COLO829 (cell line): ENCODE results near the gene OSTF1.

Experiments used
- DNase-seq: peaks from one replicate; pipeline ENCODE4 v3.0.0; 2012; ENCODE audit warnings: low spot score

OSTF1 gene

DNA sequence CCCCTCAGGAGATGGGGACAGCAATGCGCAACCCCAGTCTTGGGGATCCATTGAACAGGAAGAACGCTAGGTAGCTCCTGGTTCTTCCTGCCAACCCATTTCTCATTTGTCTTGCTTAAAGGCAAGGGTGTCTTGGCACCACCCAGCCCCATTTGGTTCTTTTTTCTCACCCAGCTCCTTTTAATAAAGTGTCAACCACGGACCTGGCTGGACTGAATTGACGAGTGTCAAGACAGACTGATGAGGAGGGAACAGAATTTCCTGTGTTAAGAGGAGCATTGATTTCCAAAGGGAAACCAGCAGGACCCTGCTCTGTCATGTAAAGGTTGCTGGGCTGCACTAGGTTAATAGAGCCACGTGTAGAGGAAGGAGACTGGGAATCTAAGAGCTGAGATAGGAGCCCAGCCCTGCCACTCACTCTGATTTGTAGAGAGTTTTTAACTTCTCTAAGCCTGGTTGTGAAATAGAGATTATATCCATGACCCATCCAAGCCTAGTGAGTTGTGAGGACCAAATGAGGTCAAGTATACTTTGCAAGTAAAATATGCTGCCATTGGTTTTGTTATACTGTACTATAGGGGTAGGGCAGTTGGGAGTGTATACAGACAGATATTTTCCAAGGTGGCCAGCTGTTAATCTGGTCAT lies 33.7 kb downstream of the OSTF1 start:
- DNase-seq, result no peak

DNA sequence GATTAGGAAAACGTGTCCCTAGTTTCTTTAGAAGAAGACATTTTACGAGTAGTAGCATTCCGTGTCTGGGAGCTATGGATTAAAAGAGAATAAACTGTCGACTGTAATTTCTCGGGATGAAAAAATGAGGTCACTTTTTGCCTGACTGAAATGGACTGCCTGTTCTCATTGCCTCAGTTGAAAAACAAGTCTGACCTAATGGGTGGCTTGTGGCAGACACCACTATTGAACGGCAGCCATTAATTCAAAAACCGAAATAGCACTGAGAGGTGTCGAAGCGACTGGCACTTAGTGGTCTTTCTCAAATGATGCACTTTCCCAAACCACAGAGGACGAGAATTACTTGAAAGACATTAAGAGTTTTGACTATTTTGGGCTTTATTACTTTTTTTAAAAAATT lies 35.4 kb downstream of the OSTF1 start:
- no peak for DNase-seq

DNA sequence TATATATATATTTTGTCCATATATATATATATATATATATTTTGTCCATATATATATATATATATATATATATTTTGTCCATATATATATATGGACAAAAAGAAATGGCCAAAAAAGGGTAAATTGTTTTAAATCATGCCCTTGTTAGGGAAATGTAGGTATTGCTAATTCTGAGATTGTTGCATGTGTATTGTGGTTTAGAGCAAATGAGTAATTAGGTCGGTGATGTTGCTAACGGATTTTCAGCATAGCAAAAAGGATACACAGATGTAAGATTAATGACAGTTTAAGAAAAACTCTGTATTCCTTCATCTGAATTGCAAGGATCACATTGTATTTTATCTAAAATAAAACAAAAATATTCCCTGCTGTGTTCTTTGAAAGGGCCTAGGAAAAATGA lies 40.2 kb downstream of the OSTF1 start:
- no peak for DNase-seq

DNA sequence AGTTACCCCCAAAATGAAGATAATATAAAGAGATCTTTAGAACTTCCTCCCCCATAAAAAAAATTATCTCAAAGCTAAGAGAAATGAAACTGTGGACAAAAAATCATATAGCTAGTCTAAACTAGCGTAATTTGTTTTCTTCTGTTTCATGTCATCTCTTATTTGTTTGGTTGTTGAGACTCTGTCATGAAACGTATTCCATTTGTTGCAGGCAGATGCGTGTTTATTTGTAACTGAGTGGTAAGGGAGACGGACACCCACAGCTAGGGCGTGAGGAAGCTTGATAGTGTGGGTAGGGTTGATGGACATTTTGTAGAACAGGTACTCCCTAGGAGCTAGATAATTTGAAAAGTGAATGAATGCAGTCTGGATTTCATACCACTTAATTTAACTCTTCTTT lies 41.9 kb downstream of the OSTF1 start:
- no peak for DNase-seq

DNA sequence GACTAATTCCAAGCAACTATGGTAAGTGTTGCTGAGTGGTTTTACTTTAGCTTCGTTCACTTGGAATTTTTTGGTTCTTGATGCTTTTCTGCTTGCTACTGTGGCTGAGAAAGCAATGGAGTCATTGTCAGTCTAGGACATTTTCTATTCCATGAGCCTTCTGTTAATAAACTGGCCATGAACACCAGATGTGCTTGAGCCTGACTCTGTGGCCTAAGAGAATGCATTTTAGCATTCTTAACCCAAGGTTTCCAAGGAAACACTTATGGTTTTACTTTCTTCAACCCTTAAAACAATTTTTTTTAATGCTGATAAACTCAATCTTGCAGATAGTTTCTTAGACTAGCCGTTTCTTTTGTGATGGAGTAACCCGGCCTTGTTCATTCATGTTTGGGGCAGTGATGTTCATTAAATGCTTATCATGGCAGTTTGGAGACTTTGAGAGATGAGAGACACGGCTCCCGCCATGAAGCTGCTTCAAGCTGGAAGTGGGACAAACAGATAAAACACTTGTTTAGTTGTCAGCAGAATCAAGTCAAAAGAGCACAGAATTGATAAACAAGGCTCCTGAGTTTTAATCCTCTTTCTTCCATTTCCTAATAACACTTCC lies 42.4 kb downstream of the OSTF1 start:
- DNase-seq, result no peak

DNA sequence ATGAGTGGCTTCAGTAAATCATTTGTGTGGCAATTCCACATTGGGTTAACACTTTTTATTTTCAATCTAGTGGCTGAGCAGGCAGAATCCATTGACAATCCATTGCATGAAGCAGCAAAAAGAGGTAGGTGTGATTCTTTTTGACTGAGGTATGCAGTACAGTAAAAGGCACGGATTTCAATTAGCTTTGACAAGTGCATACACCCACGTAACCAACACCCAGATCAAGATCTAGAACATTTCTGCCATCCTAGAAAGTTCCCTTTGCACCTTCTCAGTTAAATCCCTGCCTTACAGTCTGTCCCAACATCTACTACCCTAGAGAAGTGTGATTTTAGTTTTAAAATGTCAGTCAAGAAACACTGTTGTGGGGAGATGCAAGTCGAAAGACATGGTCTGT lies 43.4 kb downstream of the OSTF1 start:
- no peak for DNase-seq

DNA sequence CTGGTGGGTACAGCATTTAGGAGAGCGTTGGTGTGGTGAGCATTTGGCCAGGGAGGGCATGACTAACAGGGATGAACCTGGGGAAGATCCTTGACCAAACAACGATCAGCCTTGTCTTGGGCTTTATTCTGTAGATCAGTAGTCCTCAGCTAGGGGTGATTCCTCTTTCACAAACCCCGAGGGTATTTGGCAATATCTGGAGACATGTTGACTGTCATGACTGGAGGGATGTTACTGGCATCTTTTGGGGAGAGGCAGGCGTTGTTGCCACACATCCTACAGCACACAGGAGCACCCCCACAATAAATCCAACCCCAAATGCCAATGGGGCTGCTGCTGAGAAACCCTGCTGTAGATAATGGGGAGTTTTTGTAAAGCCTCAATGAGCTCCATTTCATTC lies 43.9 kb downstream of the OSTF1 start:
- no peak for DNase-seq

DNA sequence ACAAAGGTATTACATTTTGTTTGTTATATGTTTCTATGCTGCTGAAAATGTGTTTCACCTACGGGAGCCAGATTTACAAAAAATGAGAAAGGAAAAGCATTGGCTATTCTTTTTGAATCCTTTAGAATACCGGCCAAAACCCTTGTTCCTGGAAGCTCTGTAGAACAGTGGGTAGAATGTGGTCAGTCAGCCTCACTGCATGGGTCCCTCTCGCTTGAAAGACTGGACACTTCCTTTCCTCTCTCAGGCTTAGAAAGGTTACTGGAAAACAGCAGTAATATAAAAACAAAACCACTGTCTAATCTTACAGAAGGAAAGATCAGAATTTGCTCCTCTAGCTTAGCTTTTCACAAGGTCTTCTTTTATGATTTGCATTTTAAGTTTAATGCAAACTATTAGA lies 45.1 kb downstream of the OSTF1 start:
- no peak for DNase-seq

DNA sequence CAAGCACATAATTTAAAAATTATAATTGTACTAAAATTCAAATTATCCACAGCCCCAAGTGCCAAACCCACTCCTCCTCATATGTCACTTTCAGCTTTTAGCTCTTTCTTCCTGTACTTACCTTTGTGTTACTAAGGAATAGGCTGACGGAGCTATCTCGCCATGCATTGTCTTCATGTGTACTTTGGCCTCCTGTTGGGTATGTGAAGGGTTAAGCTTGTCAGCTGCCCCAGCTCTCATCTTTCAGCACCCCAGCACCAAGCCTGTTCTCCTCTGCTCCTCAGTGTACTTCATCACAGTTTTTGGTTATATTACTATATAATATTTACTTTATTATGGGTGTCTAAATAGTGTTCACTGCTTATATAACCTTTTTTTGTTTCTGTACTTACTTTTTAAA lies 46.2 kb downstream of the OSTF1 start:
- DNase-seq, result no peak

DNA sequence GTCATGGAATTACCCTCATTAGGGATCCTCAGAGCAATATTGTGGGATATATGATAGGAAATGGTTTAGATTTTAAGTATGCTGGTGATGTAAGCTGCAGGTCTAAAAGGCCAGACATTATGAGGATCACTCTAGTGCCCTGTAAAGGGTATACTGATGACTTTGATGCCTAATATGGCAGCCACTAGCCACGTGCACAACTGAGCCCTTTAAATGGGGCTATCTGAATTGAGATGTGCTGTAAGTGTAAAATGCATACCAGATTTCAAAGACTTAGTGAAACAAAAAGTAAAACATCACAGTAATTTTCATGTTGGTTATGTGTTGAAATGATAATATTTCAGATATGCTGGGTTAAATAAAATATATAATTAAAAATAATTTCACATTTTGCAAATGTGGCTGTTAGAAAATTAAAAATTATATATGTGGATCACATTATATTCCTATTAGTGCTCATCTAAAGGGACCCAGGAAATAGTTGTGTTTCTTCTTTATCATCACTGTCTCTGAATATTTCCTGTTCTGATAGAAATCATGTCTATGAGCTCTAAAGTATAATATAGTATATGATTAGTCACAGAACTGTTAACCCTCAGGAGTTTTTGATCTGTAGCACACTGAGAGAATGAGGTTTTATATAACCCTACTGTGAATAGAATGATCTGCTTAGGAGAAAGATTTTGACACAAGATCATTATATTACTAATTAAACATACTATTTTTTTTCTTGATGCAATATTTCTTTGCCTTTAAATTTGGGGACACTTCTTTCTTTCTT lies 50.1 kb downstream of the OSTF1 start:
- no peak for DNase-seq

DNA sequence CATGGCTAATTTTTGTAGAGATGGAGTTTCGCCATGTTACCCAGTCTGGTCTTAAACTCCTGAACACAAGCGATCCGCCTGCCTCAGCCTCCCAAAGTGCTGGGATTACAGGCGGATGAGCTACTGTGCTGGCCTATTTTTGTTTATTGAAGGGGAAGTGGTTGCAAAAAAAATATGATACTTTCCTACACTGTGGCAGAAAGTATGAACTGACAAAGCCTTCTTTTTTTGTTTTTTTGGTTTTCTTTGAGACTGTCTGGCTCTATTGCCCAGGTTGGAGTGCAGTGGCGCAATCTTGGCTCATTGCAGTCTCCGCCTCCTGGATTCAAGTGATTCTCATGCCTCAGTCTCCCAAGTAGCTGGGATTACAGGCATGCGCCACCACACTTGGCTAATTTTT lies 50.9 kb downstream of the OSTF1 start:
- DNase-seq, result no peak

DNA sequence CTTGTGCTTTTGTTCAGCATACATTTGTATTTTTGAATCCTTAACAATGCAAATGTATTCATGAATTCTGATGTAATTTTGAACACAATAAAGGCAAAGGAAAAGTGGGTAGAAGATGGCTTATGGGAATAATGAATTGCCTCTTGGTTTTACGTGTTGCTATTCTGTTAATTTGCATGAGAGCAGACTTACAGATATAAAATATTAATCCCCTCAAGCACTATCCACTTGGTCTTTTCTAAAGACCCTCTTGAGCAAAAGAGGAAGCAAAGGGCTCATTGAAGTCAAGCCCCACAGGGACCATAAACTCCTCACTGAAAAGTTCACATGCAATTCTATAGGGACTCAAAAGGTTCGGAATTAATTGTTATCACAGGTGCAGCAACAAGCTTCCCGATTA lies 51.9 kb downstream of the OSTF1 start:
- no peak for DNase-seq

DNA sequence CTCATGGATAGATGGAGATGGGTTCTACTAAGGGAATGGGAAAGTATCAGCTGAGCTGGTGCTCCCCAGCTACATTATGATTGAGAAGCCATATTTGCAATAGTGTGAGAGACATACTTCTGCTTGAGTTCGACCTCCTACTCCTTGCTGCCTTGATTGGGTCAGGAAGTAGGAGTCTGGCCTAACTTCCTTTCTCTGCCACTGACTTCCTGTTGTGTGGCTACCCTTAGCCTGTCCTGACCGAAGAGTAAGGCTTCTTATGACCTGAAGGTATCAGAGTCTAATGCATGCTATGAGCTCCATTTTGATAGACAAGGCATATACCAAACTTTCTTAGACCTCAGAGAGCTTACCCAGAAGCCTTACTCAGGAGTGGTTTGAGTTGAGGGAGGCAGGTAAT lies 53.9 kb downstream of the OSTF1 start:
- no peak for DNase-seq

DNA sequence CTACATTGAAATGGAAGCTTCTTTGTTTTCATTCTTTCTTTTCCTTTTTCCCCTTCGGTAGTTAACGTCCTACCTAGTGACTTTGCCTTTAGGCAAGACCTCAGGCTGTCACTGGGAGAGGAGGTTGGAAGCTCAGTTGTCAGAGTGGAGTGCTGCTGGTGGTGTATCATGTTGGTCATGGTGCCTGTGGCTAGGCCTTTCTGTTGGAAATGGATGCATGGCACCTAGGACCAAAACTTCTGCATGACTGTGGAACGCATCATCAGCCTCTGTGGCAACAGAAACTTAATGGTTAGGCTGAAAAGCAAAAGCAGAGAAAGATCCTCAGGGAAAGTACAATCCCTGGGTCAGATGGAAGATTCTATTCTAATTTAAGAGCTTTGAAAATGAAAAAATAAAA lies 57.9 kb downstream of the OSTF1 start:
- no peak for DNase-seq

DNA sequence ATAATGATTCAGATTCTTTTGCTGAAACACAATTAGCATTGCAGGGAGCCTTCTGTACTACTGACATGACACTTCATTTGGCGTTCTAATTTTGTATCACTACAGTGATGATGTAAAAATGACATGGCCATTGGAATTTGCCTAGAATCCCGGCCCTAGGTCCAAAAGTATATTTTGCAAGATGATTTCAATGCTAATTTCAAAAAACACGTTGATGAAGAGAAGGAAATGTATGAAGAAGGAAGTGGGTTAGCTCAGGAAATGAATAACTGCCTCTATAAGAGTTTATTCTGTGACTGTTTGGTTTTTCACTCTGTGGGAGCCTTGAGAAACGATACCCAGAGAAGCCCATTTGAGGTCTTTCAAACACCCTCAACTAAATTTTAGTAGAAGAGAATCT lies 59.3 kb downstream of the OSTF1 start:
- no peak for DNase-seq

DNA sequence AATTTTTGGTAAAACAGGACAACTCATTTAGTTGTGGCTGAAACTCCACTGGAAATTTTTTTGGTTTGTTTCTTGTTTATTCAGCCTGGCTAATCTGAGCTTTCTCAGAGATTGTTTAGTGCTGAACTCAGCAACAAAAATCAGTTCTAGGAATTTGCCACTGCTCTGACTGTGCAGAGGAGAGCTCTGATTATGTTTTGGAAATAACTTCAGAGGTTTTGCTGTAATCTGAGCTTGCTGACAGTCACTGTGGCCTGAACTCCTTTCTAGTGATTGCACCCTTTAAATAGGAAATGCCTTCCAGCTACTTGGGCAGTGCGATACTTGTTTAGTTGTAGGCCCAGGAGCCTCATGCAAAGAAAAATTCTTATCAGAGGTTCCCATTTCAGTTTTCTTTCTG lies 60.2 kb downstream of the OSTF1 start:
- no peak for DNase-seq

DNA sequence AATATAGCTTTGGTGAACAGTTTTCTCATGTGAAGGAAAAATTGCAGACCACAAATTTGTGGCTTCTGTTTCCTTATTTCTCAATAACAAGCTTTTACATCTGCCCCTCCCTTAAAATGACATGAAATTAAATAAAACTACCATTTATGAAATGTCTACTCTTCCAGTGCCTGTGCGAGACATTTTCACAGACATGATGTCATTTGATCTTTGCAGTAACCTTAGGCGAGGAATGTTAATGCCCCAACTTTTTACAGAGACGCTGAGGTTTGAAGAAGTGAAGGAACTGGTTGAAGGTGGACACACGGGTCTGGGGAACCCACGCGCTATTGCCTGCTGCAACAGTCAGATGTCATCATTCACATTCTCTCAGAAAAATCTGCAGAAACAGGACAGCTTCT lies 61.5 kb downstream of the OSTF1 start:
- DNase-seq, result no peak

DNA sequence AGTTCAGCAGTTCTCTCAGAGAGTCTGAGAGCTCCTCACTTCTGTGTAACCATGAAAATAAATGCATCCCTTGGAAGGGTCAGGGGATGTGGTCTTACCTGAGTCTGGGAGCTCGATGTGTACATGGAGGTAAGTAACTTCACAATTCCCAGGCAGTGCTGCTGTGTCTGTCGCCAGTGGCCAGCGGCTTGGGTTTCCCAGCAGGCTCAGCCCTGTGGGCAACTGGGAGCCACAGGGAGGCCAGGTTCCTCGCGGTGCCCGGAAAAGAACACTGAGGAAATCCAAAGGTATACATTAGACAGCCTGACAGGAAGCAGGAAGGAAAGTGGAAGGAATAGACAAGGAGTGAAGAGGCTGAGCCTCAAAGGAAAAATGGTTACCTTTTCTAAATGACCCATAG lies 62.2 kb downstream of the OSTF1 start:
- DNase-seq, result no peak

DNA sequence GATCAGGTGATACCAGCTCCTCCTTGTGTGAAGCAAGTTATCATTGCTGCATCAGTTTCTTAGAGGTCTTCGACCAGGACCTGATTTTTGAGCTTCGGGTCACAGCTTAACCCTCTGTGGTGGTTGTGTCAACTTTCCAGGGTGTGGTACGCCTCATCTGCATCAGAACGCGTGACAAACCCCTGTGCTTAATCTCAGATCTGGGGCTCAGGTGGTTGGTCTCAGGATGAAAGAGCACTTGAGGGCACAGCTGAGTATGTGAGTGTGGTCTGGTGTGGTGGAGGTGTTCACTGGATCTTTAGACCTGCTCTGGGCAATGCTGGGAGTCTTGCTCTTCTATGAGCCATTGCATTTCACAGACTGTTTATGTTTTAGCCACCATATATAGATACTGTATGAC lies 64.1 kb downstream of the OSTF1 start:
- DNase-seq, result no peak

DNA sequence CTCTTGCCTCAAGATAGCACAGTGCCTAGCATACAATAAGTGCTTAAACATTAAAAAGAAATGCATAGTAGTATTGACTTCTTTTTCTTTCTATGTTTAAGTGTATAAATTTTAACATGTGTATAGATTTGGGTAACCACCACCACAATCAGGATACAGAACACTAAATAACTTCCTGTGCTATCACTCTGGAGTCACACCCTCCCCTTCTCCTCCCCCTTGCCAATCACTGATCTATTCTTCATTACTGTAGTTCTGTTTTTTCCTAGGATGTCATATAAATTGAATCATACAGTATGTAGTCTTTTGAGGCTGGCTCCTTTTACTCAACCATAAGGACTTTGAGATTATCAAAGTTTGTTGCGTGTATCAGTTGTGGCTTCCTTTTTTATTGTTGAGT lies 68.5 kb downstream of the OSTF1 start:
- DNase-seq, result no peak

DNA sequence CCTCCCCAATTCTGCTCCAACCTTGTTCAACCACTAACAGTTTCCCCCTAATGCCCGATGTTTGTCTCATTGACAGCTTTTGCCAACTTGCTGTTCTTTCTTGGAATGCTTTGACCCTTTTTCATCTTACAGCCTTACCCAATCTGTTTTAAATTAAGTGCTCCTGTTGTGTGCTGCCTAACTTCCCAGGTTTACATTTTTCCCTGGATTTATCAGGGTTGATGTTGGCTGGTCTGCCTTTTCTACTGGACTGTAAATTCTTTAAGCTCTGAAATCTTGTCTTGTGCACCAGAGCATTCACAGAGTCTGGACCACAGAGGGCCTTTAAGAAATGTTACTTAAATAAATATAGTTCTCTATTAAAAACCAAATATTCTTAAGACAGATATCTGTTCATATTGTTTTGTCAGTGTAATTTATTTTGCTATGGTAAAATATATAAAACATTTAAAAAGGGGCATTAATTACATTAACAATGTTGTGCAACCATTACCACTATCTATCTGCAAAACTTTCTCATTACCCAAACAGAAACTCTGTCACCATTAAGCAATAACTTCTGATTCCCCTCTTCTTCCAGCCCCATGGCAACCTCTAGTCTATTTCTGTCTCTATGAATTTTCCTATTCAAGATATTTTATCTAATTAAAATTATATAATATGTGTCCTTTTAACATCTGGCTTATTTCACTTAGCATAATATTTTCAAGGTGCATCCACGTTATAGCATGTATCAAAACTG lies 73.0 kb downstream of the OSTF1 start:
- no peak for DNase-seq

DNA sequence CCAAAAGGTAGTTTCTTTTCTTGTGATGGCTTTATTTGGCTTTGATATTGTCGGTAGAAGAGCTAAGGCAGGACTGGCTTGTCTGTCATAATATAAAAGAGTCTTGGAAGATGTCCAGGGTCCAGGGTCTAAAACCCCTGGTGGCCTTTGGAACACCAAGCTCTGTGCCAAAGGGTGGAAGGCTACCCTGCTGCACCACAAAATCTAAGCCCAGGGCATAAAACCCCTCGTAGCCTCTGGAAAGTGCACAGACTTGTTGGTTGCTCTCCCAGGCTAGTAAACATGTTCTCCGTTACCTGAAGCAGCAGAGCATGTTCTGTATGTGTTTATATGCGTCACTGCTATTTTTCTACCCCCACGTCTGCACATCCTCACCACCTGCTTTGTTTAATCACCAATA lies 75.5 kb downstream of the OSTF1 start:
- DNase-seq, result no peak

DNA sequence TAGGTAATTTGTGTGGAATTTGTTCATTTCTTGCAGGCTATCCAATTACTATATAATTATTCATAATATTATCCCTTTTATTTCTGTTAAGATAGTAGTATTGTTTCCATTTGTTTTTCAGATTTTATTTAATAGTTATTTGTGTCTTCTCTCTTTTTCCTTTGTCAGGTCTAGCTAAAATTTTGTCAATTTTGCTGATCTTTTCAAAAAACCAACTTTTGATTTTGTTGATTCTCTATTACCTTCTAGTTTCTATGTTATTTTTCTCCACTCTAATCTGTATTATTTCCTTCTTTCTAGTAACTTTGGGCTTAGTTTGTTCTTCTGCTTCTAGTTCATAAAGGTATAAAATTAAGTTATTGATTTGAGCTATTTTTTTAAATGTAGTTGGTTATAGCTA lies 76.3 kb downstream of the OSTF1 start:
- DNase-seq, result no peak
